Stimulated activated CD8-positive, alpha-beta memory T cell treated with anti-CD3 and anti-CD28 coated beads, Interleukin-4, amount 100 ng/mL, for 24 hours (primary cell): ENCODE measurements around the gene KISS1.
"Not testable (repeated sequence)": the region's sequence is repeated elsewhere in the genome, so short reads cannot be mapped to it uniquely, and the experiment has no call there.

ENCODE experiments used
- DNase-seq: peaks from one replicate; pipeline ENCODE4 v3.0.0-alpha.2; 2020; ENCODE audit warnings: low read depth

The KISS1 gene

DNA sequence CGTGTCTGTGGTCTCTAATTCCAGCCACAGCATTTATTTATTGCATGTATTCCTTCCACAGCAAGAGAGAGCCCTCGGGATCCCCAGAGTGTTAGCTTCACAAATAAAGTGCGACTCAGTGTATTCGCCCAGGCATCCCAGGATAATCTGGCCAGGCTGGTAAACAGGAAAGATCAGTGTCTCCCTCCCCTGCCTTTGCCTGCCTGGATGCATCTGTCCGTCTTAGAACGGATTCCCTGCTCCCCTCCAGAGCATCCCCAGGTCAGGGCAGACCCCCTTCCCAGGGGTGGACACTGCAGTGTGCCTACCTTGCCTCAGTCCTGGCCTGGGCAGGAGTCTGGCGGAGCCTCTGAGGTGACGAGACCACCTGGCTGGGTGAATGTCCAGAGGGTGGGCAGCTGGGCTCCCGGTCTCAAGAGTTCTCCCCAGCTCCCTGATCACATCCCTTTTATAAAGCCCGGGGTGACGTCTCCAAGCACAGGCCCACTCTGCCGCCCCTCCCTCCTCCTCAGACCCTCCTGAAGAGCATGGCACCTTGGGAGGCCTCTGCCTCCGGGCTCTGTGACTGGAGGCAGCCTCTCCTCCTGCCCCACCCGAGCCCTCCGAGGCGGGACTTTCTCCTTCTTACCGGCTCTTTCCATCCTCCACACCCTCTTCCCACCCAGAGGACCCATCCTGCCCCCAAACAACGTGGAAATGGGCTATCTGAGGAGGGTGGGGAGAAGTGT lies at the start of gene KISS1:
Gene KISS1, minus strand, starts transcription at position 424 of the 728 bp plus-strand sequence. CDS start 3,615 bp downstream, outside the sequence.
- DNase-seq = no peak

- no peak for DNase-seq
These were observed 46.6 kb upstream of the KISS1 start for GRCh38 chr1:204242920-204243319.

- DNase-seq = no peak
These were observed 45.6 kb upstream of the KISS1 start for GRCh38 chr1:204241914-204242313.

- DNase-seq = no peak
These were observed 44.8 kb upstream of the KISS1 start for GRCh38 chr1:204241050-204241449.

GRCh38 chr1:204240233-204240632 lies 43.9 kb upstream of the KISS1 start:
- no peak for DNase-seq

- not testable (repeated sequence) for DNase-seq
These were observed 43.1 kb upstream of the KISS1 start for GRCh38 chr1:204239401-204239800.

DNA sequence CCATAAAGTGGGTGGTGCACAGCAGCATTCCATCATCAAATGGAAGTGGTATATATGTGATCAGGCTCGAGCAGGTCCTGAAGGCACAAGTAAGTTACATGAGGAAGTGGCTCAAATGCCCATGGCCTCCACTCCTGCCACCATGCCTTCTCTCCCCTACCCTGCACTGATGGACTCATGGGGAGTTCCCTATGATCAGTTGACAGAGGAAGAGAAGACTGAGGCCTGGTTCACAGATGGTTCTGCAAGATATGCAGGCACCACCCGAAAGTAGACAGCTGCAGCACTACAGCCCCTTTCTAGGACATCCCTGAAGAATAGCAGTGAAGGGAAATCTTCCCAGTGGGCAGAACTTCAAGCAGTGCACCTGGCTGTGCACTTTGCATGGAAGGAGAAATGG lies 42.2 kb upstream of the KISS1 start:
- not testable (repeated sequence) for DNase-seq

GRCh38 chr1:204237515-204237914 lies 41.2 kb upstream of the KISS1 start:
- not testable (repeated sequence) for DNase-seq

- DNase-seq = no peak
These were observed 36.2 kb upstream of the KISS1 start for GRCh38 chr1:204232526-204232925.

GRCh38 chr1:204230211-204230610 lies 33.9 kb upstream of the KISS1 start:
- DNase-seq = no peak

DNA sequence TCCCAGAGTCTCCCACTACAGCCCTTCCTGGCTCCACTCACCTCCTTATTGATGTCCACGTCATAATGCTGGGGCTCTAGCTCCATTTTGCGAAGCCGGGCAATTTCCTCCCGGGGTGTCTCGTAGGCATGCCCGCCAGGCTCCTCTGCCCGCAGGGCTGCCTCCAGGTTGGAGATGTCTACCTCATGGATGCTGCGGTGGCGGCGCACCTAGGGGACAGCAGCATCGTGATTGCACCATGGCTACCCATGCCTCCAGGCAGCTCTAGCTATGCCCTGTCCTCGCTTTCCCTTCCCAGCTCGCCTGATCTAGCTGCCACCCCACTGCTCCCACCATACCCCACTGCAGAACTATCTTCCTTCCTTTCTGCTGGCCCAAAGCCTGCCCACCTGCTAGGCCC lies 32.6 kb upstream of the KISS1 start:
- no peak for DNase-seq

GRCh38 chr1:204227996-204228785 lies 31.9 kb upstream of the KISS1 start:
- DNase-seq = no peak

- DNase-seq = no peak
These were observed 31.1 kb upstream of the KISS1 start for GRCh38 chr1:204227351-204227750.

GRCh38 chr1:204225841-204226735 lies 29.8 kb upstream of the KISS1 start:
- DNase-seq = no peak

DNA sequence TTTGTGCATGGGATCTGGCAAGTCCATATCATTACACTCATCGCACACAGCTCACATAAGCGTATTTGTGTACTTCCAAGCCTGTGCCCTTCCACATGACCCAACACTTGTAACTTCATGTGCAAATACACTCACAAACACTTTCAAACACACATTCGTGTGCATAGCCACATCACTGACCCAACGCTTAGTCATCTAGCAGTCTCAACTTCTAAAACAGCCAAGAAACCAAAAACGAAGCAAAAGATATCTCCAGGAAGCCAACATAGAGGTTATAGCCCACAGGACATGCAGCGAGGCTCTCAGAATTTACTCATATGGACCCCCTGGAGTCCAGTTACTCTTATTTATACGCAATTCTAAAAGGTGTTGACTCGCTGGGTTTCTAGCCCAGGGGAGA lies 28.4 kb upstream of the KISS1 start:
- no peak for DNase-seq

GRCh38 chr1:204223129-204223860 lies 27.0 kb upstream of the KISS1 start:
- no peak for DNase-seq

GRCh38 chr1:204222764-204223055 lies 26.4 kb upstream of the KISS1 start:
- no peak for DNase-seq

- DNase-seq = no peak
These were observed 25.9 kb upstream of the KISS1 start for GRCh38 chr1:204222006-204222763.

GRCh38 chr1:204221271-204221670 lies 25.0 kb upstream of the KISS1 start:
- no peak for DNase-seq

- no peak for DNase-seq
These were observed 23.8 kb upstream of the KISS1 start for GRCh38 chr1:204219971-204220616.

GRCh38 chr1:204218552-204218951 lies 22.3 kb upstream of the KISS1 start:
- DNase-seq = no peak
